PC-9 (cell line): ENCODE results near the gene SSC4D.

Experiments
- CTCF ChIP-seq: fragments of 200-600 bp; sonication (generic); conservative IDR thresholded peaks from 2 replicates; pipeline ENCODE4 v1.6.1; 2017; ENCODE audit warnings: mixed run types, antibody characterized with exemption, mild to moderate bottlenecking, moderate library complexity
- EZH2 ChIP-seq: fragments of 200-600 bp; sonication (generic); IDR thresholded peaks from 2 replicates; pipeline ENCODE4 v1.8.0; 2017; ENCODE audit warnings: antibody characterized with exemption, low read depth

- no peak for TF ChIP-seq CTCF
- no peak for TF ChIP-seq EZH2
Measured at GRCh38 chr7:76340617-76341131, 68.8 kb downstream of the SSC4D start.
